IPS-18c (cell line): Measurements from ENCODE around the gene CT47B1.
"Not testable (repeated sequence)": the region's sequence is repeated elsewhere in the genome, so short reads cannot be mapped to it uniquely, and the experiment has no call there.

Source experiments
- H3K4me3 ChIP-seq: 2 replicates; pipeline ENCODE4 v1.7.0; 2013; ENCODE audit warnings: low read depth, mild to moderate bottlenecking, low read length, moderate library complexity; ENCODE audit not compliant: insufficient read depth
- H3K9me3 ChIP-seq: one replicate; pipeline ENCODE4 v1.6.1; 2013; ENCODE audit warnings: mild to moderate bottlenecking, low read length, moderate library complexity; ENCODE audit not compliant: control insufficient read depth, insufficient read depth

CT47B1 gene

GRCh38 chrX:120875766-120876165, at the start of gene CT47B1:
CT47B1 (minus strand) TSS chrX:120875866; CDS start chrX:120875670, 196 bp downstream.
- not testable (repeated sequence) for H3K4me3 ChIP-seq, H3K9me3 ChIP-seq

GRCh38 chrX:120874678-120875557, 748 bp downstream of the CT47B1 start:
- peaks cover 2% of the 10 kb centered on the region for H3K9me3 ChIP-seq
- no peak overlapping the region for H3K4me3 ChIP-seq

GRCh38 chrX:120857240-120857639, 18.4 kb downstream of the CT47B1 start:
- Histone ChIP-seq H3K4me3 (no peak overlapping the region), H3K9me3 (no peaks in the 10 kb centered on the region)

GRCh38 chrX:120840827-120841226, 34.8 kb downstream of the CT47B1 start:
- H3K9me3 ChIP-seq = peaks cover 4% of the 10 kb centered on the region
- H3K4me3 ChIP-seq = no peak overlapping the region

GRCh38 chrX:120839491-120839890, 36.2 kb downstream of the CT47B1 start:
- H3K4me3 ChIP-seq = no peak overlapping the region
- peaks cover 4% of the 10 kb centered on the region for H3K9me3 ChIP-seq

GRCh38 chrX:120827213-120827612, 48.5 kb downstream of the CT47B1 start:
- H3K9me3 ChIP-seq, H3K4me3 ChIP-seq: not testable (repeated sequence)

GRCh38 chrX:120825146-120825545, 50.5 kb downstream of the CT47B1 start:
- no peaks in the 10 kb centered on the region for H3K9me3 ChIP-seq
- H3K4me3 ChIP-seq = no peak overlapping the region

- no peak overlapping the region for H3K4me3 ChIP-seq
- H3K9me3 ChIP-seq = no peaks in the 10 kb centered on the region
Observed at GRCh38 chrX:120824021-120824420, 51.6 kb downstream of the CT47B1 start.

- Histone ChIP-seq H3K4me3 (no peak overlapping the region), H3K9me3 (no peaks in the 10 kb centered on the region)
Observed at GRCh38 chrX:120823556-120823955, 52.1 kb downstream of the CT47B1 start.
